Kidney (tissue), 14 donors: ENCODE results near the gene CAP1. TPM values are rescaled to one million over a fixed set of nuclear protein-coding genes. Genes with fewer than 3 reads are reported as not detected.

Experiments used
- DNase-seq, 5 donors: peaks; one replicate each; pipeline ENCODE4 v3.0.0-alpha.2; 2013 to 2020
- FAIRE-seq: peaks from 2 replicates; lab custom pipeline; 2012; peaks lifted over from hg19 to GRCh38; lab: Jason Lieb, UNC
- H3K27ac ChIP-seq, 2 donors: one replicate each; pipeline ENCODE4 v1.7.0; 2013; ENCODE audit warnings: low read depth in 2 of 2, low read length in 2 of 2, inconsistent platforms in 1 of 2
- H3K27me3 ChIP-seq: one replicate; pipeline ENCODE4 v1.7.1; 2013; ENCODE audit warnings: low read length, inconsistent platforms; ENCODE audit not compliant: control insufficient read depth, insufficient read depth
- H3K36me3 ChIP-seq, 3 donors: one replicate each; pipeline versions ENCODE4 v1.7.0 to v1.7.1; 2013; ENCODE audit warnings: low read length in 3 of 3, control low read depth in 1 of 3, inconsistent platforms in 1 of 3; ENCODE audit not compliant: insufficient read depth in 3 of 3, control insufficient read depth in 2 of 3
- H3K4me1 ChIP-seq, 3 donors: one replicate each; pipeline versions ENCODE4 v1.7.0 to v1.7.1; 2013; ENCODE audit warnings: low read length in 3 of 3, inconsistent platforms in 1 of 3, low read depth in 1 of 3; ENCODE audit not compliant: control insufficient read depth in 2 of 3, insufficient read depth in 2 of 3
- H3K4me3 ChIP-seq, 3 donors: one replicate each; pipeline versions ENCODE4 v1.7.0 to v1.8.1; 2013; ENCODE audit warnings: low read length in 3 of 3, control low read depth in 1 of 3, inconsistent platforms in 1 of 3
- H3K9ac ChIP-seq, 3 donors: one replicate each; pipeline versions ENCODE4 v1.7.0 to v1.7.1; 2013; ENCODE audit warnings: low read length in 3 of 3, control low read depth in 1 of 3, inconsistent platforms in 1 of 3
- H3K9me3 ChIP-seq, 3 donors: one replicate each; pipeline versions ENCODE4 v1.7.0 to v1.7.1; 2013; ENCODE audit warnings: low read length in 3 of 3, control low read depth in 1 of 3, inconsistent platforms in 1 of 3; ENCODE audit not compliant: control insufficient read depth in 2 of 3, insufficient read depth in 1 of 3
- CTCF ChIP-seq: IDR thresholded peaks from 3 replicates; pipeline ENCODE4 v1.5.1; 2012; ENCODE audit warnings: mild to moderate bottlenecking, moderate library complexity, borderline replicate concordance; ENCODE audit not compliant: insufficient read depth; ENCODE audit errors: extremely low read depth
- intact Hi-C: fragments of 100-400 bp; cut with DNase I; formaldehyde crosslinking; loops from one replicate; pipeline ENCODE4 v1.11.1; 2022
- polyA plus RNA-seq: library from polyadenylated mRNA; stranded (reverse); fragments of 350-450 nt; fragmentation: Illumina TruSeq; extraction: RNeasy Lipid Tissue Mini Kit (QIAGEN cat#74804); gene quantifications from one replicate; pipeline ENCODE4 v1.2.3, GENCODE V29; 2014; ENCODE audit warnings: low read depth, low replicate concordance; ENCODE audit not compliant: insufficient read depth
- total RNA-seq: library from RNA; stranded (reverse); fragmentation: NEBNext Ultra II Directional; extraction: Animal tissue kit (Norgen Biotek cat#: 25700); gene quantifications from one replicate; pipeline ENCODE4 v1.2.1, GENCODE V29; 2021
- donor health status: control.
- donor health status: control.
- donor health status: control.
- donor health status: control.
- donor health status: control.
- donor health status: DM: yes; HTN: yes; CAD: no.
- donor health status: Normal renal cell carcinoma (clear cell type).

The CAP1 gene
- total and polyA plus RNA-seq, 2 donors from 2014 or later, result 128 to 328 TPM

GRCh38 chr1:40050863-40051262 lies 10.3 kb downstream of the CAP1 start:
- DNase-seq (no peak), FAIRE-seq (no peak)
- H3K4me3 ChIP-seq, result no peak overlapping the region
- H3K9ac ChIP-seq, result no peak overlapping the region
- intact Hi-C loops, result no loop called here
- no peak overlapping the region for H3K27ac ChIP-seq
- H3K4me1 ChIP-seq, result peaks cover 0 to 4% (median 0%) of the 10 kb centered on the region in 3 donors
- peaks cover 0 to 7% (median 3%) of the 10 kb centered on the region in 3 donors for H3K36me3 ChIP-seq
- TF ChIP-seq CTCF, result no peak
- H3K9me3 ChIP-seq, result no peaks in the 10 kb centered on the region
- no peaks in the 10 kb centered on the region for H3K27me3 ChIP-seq

GRCh38 chr1:40053138-40053887 lies 12.8 kb downstream of the CAP1 start:
- Histone ChIP-seq H3K36me3 (peaks cover 0 to 7% (median 3%) of the 10 kb centered on the region in 3 donors), H3K27me3 (no peaks in the 10 kb centered on the region), H3K9me3 (no peaks in the 10 kb centered on the region), H3K9ac (no peak overlapping the region), H3K4me1 (peaks cover 0 to 8% (median 7%) of the 10 kb centered on the region in 3 donors), H3K27ac (no peak overlapping the region), H3K4me3 (no peak overlapping the region)
- no peak for TF ChIP-seq CTCF
- FAIRE-seq (no peak), DNase-seq (no peak)
- intact Hi-C loops, result no loop called here

- Histone ChIP-seq H3K4me3 (no peak overlapping the region), H3K9ac (no peak overlapping the region), H3K4me1 (peaks cover 0 to 10% (median 7%) of the 10 kb centered on the region in 3 donors), H3K27ac (no peak overlapping the region), H3K27me3 (no peaks in the 10 kb centered on the region), H3K36me3 (peaks cover 5 to 25% (median 17%) of the 10 kb centered on the region in 3 donors), H3K9me3 (no peaks in the 10 kb centered on the region)
- FAIRE-seq, result no peak
- intact Hi-C loops, result no loop called here
- DNase-seq, result no peak
- no peak for TF ChIP-seq CTCF
These were observed 16.2 kb downstream of the CAP1 start for GRCh38 chr1:40056519-40057309.
